Neural crest cell (in vitro differentiated cells): ENCODE measurements around the gene FOXA3. TPM values are rescaled to one million over a fixed set of nuclear protein-coding genes. Genes with fewer than 3 reads are reported as not detected.

Experiments
- DNase-seq: peaks from one replicate; pipeline ENCODE4 v3.0.0; 2021; ENCODE audit warnings: low read depth, mixed read lengths, low spot score
- H3K27ac Mint-ChIP-seq: one replicate; pipeline ENCODE4 v1.8.0; 2021; ENCODE audit warnings: mild to moderate bottlenecking, mixed read lengths; ENCODE audit not compliant: unreplicated experiment
- H3K27me3 Mint-ChIP-seq: 2 replicates; pipeline ENCODE4 v1.8.0; 2021; ENCODE audit warnings: low read depth, mild to moderate bottlenecking, mixed read lengths
- H3K36me3 Mint-ChIP-seq: 2 replicates; pipeline ENCODE4 v1.8.0; 2021; ENCODE audit warnings: low read depth, mild to moderate bottlenecking, mixed read lengths
- H3K4me1 Mint-ChIP-seq: 2 replicates; pipeline ENCODE4 v1.8.0; 2021; ENCODE audit warnings: mixed read lengths
- H3K4me3 Mint-ChIP-seq: one replicate; pipeline ENCODE4 v1.8.0; 2021; ENCODE audit warnings: mild to moderate bottlenecking, mixed read lengths
- H3K9me3 Mint-ChIP-seq: 2 replicates; pipeline ENCODE4 v1.8.0; 2021; ENCODE audit warnings: mixed read lengths
- CTCF ChIP-seq: fragments of 200-600 bp; sonication (generic); conservative IDR thresholded peaks from 2 replicates; pipeline ENCODE4 v1.5.0; 2021; ENCODE audit warnings: antibody characterized with exemption, mild to moderate bottlenecking
- total RNA-seq: library from RNA; stranded (reverse); gene quantifications from 2 replicates; pipeline ENCODE4 v1.2.1, GENCODE V29; 2021

Gene FOXA3
- total RNA-seq, 1 donor from 2014 or later: not detected

GRCh38 chr19:45828945-45829344 is 35.2 kb upstream of the FOXA3 start:
- H3K4me1 Mint-ChIP-seq: no peaks in the 10 kb centered on the region
- DNase-seq: no peak
- no peak overlapping the region for H3K4me3 Mint-ChIP-seq
- H3K27ac Mint-ChIP-seq: no peak overlapping the region
- no peaks in the 10 kb centered on the region for H3K9me3 Mint-ChIP-seq
- no peak for TF ChIP-seq CTCF
- H3K27me3 Mint-ChIP-seq: no peaks in the 10 kb centered on the region
- peaks cover 19% of the 10 kb centered on the region for H3K36me3 Mint-ChIP-seq

- Mint-ChIP-seq H3K4me1 (no peaks in the 10 kb centered on the region), H3K36me3 (peaks cover 39% of the 10 kb centered on the region), H3K27ac (no peak overlapping the region), H3K4me3 (no peak overlapping the region), H3K9me3 (no peaks in the 10 kb centered on the region), H3K27me3 (no peaks in the 10 kb centered on the region)
- no peak for DNase-seq
- TF ChIP-seq CTCF: no peak
Measured at GRCh38 chr19:45834970-45835369, 29.2 kb upstream of the FOXA3 start.

- no peak for DNase-seq
- Mint-ChIP-seq H3K4me1 (no peaks in the 10 kb centered on the region), H3K36me3 (peaks cover 44% of the 10 kb centered on the region), H3K4me3 (no peak overlapping the region), H3K9me3 (no peaks in the 10 kb centered on the region), H3K27ac (no peak overlapping the region), H3K27me3 (no peaks in the 10 kb centered on the region)
- TF ChIP-seq CTCF: no peak
Measured at GRCh38 chr19:45842198-45842597, 21.9 kb upstream of the FOXA3 start.

- Mint-ChIP-seq H3K9me3 (no peaks in the 10 kb centered on the region), H3K36me3 (peaks cover 28% of the 10 kb centered on the region), H3K27ac (no peak overlapping the region), H3K4me3 (no peak overlapping the region), H3K27me3 (no peaks in the 10 kb centered on the region), H3K4me1 (no peaks in the 10 kb centered on the region)
- DNase-seq: no peak
- TF ChIP-seq CTCF: no peak
Measured at GRCh38 chr19:45847663-45848062, 16.5 kb upstream of the FOXA3 start.

GRCh38 chr19:45848922-45849321 is 15.2 kb upstream of the FOXA3 start:
- peaks cover 24% of the 10 kb centered on the region for H3K36me3 Mint-ChIP-seq
- H3K4me1 Mint-ChIP-seq: no peaks in the 10 kb centered on the region
- TF ChIP-seq CTCF: peak; percentile 48
- no peak for DNase-seq
- H3K27ac Mint-ChIP-seq: no peak overlapping the region
- H3K27me3 Mint-ChIP-seq: no peaks in the 10 kb centered on the region
- H3K9me3 Mint-ChIP-seq: no peaks in the 10 kb centered on the region
- no peak overlapping the region for H3K4me3 Mint-ChIP-seq
